Measurements from ENCODE around the gene CNTN3. TPM values are rescaled to one million over a fixed set of nuclear protein-coding genes. Genes with fewer than 3 reads are reported as not detected.

Gene CNTN3
- total RNA-seq, 3 donors from 2014 or later (not counting 1 experiment from before 2014, with no cell fraction given): not detected

- Mint-ChIP-seq H3K4me3 (no peak overlapping the region), H3K4me1 (no peaks in the 10 kb centered on the region), H3K27me3 (ENCODE audit: low read depth in 2 of 2) (no peaks in the 10 kb centered on the region), H3K36me3 (no peaks in the 10 kb centered on the region), H3K9me3 (peaks cover 11 to 12% of the 10 kb centered on the region in 2 donors), H3K27ac (no peak overlapping the region)
- Histone ChIP-seq H3K36me3 (ENCODE audit: control insufficient read depth, insufficient read depth, low read length) (no peaks in the 10 kb centered on the region), H3K4me1 (ENCODE audit: control insufficient read depth, insufficient read depth, low read length) (no peaks in the 10 kb centered on the region), H3K27ac (ENCODE audit: low read length) (no peak overlapping the region), H3K4me3 (ENCODE audit: low read length) (no peak overlapping the region), H3K9me3 (ENCODE audit: control insufficient read depth, insufficient read depth, low read length) (peaks cover 3% of the 10 kb centered on the region), H3K27me3 (ENCODE audit: control insufficient read depth, insufficient read depth, low read length) (no peaks in the 10 kb centered on the region)
- DNase-seq (no peak), ATAC-seq (no peak)
- intact Hi-C loops (cut with micrococcal nuclease): no loop called here
- TF ChIP-seq CTCF (IDR thresholded peaks at IDR 0.05): no peak
- 85% methylated on average over 2 of the region's 5 CpGs for WGBS (ENCODE audit: insufficient coverage)
Measured at GRCh38 chr3:74582982-74583381, 31.5 kb downstream of the CNTN3 start.

DNA sequence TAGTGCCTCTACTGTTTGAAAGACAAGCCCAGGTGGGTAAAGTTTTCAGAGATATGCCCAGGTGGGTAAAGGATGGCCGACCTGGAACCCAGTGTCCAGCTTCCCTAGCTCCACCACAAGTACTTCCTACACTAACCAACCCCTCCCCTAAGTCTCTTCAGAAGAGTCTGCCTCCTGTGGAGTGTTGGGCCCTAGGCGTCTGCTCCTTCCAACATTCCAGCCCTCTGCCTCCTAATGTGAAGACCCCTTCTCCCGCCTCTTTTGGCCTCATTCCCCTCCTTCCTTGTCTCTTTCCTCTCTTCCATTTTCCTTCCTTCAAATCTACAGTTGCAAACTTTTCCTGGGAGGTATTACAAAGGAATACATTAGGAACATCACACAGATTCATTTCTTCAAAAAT is 38.6 kb downstream of the CNTN3 start:
- DNase-seq (no peak), ATAC-seq (no peak)
- Histone ChIP-seq H3K4me3 (ENCODE audit: low read length) (no peak overlapping the region), H3K36me3 (ENCODE audit: control insufficient read depth, insufficient read depth, low read length) (no peaks in the 10 kb centered on the region), H3K4me1 (ENCODE audit: control insufficient read depth, insufficient read depth, low read length) (no peaks in the 10 kb centered on the region), H3K27me3 (ENCODE audit: control insufficient read depth, insufficient read depth, low read length) (no peaks in the 10 kb centered on the region), H3K27ac (ENCODE audit: low read length) (no peak overlapping the region), H3K9me3 (ENCODE audit: control insufficient read depth, insufficient read depth, low read length) (peaks cover 3% of the 10 kb centered on the region)
- H3K4me1 Mint-ChIP-seq: no peaks in the 10 kb centered on the region
- intact Hi-C loops (cut with micrococcal nuclease): no loop called here
- H3K9me3 Mint-ChIP-seq: peaks cover 14 to 24% of the 10 kb centered on the region in 2 donors
- no peaks in the 10 kb centered on the region for H3K36me3 Mint-ChIP-seq
- no peak for TF ChIP-seq CTCF (IDR thresholded peaks at IDR 0.05)
- 81% methylated on average over 3 of the region's 3 CpGs for WGBS (ENCODE audit: insufficient coverage)
- no peak overlapping the region for H3K27ac Mint-ChIP-seq
- H3K4me3 Mint-ChIP-seq: no peak overlapping the region
- H3K27me3 Mint-ChIP-seq (ENCODE audit: low read depth in 2 of 2): no peaks in the 10 kb centered on the region

GRCh38 chr3:74571118-74571517 is 43.3 kb downstream of the CNTN3 start:
- Histone ChIP-seq H3K4me1 (ENCODE audit: control insufficient read depth, insufficient read depth, low read length) (no peaks in the 10 kb centered on the region), H3K9me3 (ENCODE audit: control insufficient read depth, insufficient read depth, low read length) (peaks cover 2% of the 10 kb centered on the region), H3K4me3 (ENCODE audit: low read length) (no peak overlapping the region), H3K36me3 (ENCODE audit: control insufficient read depth, insufficient read depth, low read length) (no peaks in the 10 kb centered on the region), H3K27me3 (ENCODE audit: control insufficient read depth, insufficient read depth, low read length) (no peaks in the 10 kb centered on the region), H3K27ac (ENCODE audit: low read length) (no peak overlapping the region)
- no peak for ATAC-seq
- no peak for DNase-seq
- no peak for TF ChIP-seq CTCF (IDR thresholded peaks at IDR 0.05)
- Mint-ChIP-seq H3K4me3 (no peak overlapping the region), H3K4me1 (no peaks in the 10 kb centered on the region), H3K27ac (no peak overlapping the region), H3K36me3 (no peaks in the 10 kb centered on the region), H3K9me3 (peaks cover 10 to 31% of the 10 kb centered on the region in 2 donors), H3K27me3 (ENCODE audit: low read depth in 2 of 2) (no peaks in the 10 kb centered on the region)
- intact Hi-C loops (cut with micrococcal nuclease): no loop called here
- WGBS (ENCODE audit: insufficient coverage): 99% methylated on average over 3 of the region's 4 CpGs

Data from natural killer cell (primary cell).